D721Med (cell line): ENCODE results near the gene JAKMIP1.

ENCODE experiments used
- DNase-seq: peaks from one replicate; pipeline ENCODE4 v3.0.0; 2011; ENCODE audit warnings: low spot score; ENCODE audit not compliant: insufficient read length
- FAIRE-seq: peaks from 2 replicates; lab custom pipeline; 2011; peaks lifted over from hg19 to GRCh38; lab: Jason Lieb, UNC
- CTCF ChIP-seq: IDR thresholded peaks from 2 replicates; pipeline ENCODE4 v1.5.1; 2012; ENCODE audit warnings: mild to moderate bottlenecking, control low read depth; ENCODE audit not compliant: insufficient read depth; ENCODE audit errors: missing control alignments

Gene JAKMIP1

GRCh38 chr4:6048537-6048936, 151.8 kb downstream of the JAKMIP1 start:
- DNase-seq (no peak), FAIRE-seq (no peak)
- no peak for TF ChIP-seq CTCF

DNA sequence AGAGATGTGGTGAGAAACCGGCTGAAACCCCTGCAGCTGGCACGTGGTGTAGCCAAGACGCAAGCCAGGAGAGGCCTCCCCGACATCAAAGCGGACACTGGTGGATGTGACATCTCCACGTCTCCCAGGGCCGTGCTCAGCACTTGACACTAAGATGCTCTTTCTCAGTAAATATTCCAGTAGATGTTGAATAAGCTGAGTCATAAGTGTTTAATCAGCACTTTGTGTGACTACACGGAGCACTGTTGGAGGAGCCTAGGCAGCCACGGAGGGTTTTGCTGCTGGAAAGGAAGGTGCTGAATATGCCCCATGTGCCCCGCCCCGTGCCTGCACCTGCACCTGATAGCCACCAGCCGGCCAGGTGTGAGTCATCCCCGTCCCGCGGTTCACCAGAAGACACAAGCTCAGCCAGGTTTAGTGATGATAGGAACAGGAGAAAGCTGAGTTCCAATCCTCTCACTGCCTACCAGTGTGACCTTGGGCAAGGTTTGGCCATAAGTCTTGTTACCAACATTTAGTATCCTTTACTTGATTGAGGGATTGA, 153.1 kb downstream of the JAKMIP1 start:
- FAIRE-seq (no peak), DNase-seq (no peak)
- no peak for TF ChIP-seq CTCF

DNA sequence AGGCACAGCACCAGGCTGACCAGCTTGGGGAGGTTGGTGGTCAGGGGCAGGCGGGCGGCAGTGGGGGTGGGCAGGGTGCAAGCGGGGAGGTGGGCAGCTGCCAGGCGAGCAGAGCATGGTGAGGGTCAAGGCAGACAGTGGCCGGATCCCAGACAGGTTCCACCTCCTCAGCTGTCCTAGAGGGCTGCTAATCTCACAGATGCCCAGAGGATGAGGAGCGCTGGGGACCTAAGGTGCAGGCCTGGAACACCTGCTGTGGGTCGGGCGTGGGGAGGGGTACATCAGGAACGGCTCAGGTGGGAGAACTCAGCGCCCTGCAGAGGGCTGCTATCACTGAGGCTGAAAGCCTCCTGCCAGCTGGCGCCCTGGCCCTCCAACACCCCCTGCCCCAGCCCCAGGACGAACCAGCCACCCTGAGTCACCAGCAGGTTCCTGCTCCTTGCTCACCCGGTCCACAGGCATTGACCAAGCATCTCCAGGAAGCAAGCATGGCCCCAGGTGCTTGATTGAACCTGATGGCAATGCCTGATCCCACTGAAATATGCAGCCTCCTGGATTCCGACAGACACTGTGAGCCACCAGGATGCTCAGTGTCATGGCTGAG, 153.7 kb downstream of the JAKMIP1 start:
- FAIRE-seq: no peak
- no peak for TF ChIP-seq CTCF
- DNase-seq: no peak

DNA sequence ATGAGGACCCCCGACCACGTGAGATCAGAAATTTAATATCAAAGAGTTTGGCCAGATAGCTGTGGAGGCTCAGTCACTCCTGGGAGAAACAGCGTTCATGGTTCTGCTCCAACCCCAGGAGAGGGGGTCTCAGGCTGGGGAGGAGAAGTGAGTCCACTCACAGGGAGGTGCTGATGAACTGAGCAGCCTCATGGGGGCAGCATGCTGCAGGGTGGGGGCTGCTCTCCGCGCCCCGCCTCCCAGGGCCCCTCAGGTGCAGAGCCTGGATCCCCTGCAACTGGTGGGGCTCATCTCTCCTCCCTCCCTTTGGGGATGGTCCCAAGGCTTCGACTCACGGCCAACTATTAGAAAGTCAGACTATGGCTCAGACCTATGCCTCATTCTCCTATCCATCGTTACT, 155.5 kb downstream of the JAKMIP1 start:
- FAIRE-seq (no peak), DNase-seq (no peak)
- TF ChIP-seq CTCF: no peak

DNA sequence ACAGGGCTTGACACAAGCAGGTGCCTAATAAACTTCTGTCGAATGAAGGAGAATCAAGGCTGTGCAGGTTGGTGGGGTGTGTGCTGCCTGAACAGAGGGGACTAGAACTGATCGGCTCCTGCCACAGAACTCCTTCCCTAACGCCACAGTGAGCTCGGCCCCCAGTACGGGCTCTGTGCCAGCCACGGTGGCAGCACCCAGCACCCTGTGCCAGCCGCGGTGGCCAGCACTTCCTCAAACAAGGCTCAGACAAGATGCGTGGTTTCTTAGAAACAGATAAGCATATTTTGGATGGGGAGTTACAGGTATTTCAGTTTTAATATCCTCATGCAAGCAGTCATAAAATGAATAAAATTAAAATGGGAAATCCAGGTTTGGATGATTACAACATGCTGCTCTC, 156.1 kb downstream of the JAKMIP1 start:
- DNase-seq (no peak), FAIRE-seq (no peak)
- no peak for TF ChIP-seq CTCF

DNA sequence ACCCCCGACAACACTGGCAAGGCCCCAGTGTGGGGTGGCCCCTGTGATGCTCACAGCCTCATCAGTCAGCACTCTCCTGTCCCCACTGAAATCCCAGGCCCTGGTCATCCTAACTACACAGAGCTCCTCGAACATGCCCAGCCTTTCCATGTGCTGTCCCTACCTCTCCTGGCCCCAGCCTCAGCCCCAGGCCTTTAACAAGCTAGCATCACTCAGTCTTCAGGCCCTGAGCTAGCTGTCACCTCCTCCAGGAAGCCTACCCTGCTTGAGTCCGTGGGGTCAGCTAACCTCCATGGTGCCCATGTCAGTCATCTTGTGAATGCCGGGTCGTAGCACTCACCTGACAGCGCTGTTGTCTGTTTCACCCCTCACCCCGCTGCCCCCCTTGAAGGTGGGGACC, 156.5 kb downstream of the JAKMIP1 start:
- DNase-seq (no peak), FAIRE-seq (no peak)
- no peak for TF ChIP-seq CTCF

GRCh38 chr4:6043188-6043587, 157.2 kb downstream of the JAKMIP1 start:
- TF ChIP-seq CTCF: no peak
- FAIRE-seq: no peak

More at GRCh38 chr4:6043188-6043587, 157.2 kb downstream of the JAKMIP1 start:
- no peak for DNase-seq
